Naive B cell (primary cell): Measurements from ENCODE around the gene SSU72. TPM values are rescaled to one million over a fixed set of nuclear protein-coding genes. Genes with fewer than 3 reads are reported as not detected.

Source experiments
- ATAC-seq, 2 donors: fragments of 150-1000 bp; cut with Tn5 transposase; 2 replicates each; pipeline ENCODE4 v1.10.0; 2021; ENCODE audit warnings: low read depth in 2 of 2, mild to moderate bottlenecking in 2 of 2, moderate library complexity in 2 of 2
- DNase-seq: peaks from one replicate; pipeline ENCODE4 v3.0.0; 2022
- H3K27ac Mint-ChIP-seq, 6 donors: one replicate each; pipeline ENCODE4 v1.8.0; 2020 to 2022; ENCODE audit warnings: mild to moderate bottlenecking in 6 of 6, mixed read lengths in 6 of 6, moderate library complexity in 5 of 6, inconsistent platforms in 2 of 6
- H3K27me3 Mint-ChIP-seq, 3 donors: one replicate each; pipeline ENCODE4 v1.8.0; 2021 to 2022; ENCODE audit warnings: mixed read lengths in 3 of 3, mild to moderate bottlenecking in 1 of 3
- H3K36me3 Mint-ChIP-seq, 2 donors: one replicate each; pipeline ENCODE4 v1.8.0; 2020 to 2022; ENCODE audit warnings: mixed read lengths in 2 of 2, inconsistent platforms in 1 of 2, mild to moderate bottlenecking in 1 of 2
- H3K4me1 Mint-ChIP-seq, 3 donors: one replicate each; pipeline ENCODE4 v1.8.0; 2020 to 2022; ENCODE audit warnings: mixed read lengths in 3 of 3, inconsistent platforms in 1 of 3, mild to moderate bottlenecking in 1 of 3, moderate library complexity in 1 of 3
- H3K4me3 Mint-ChIP-seq, 8 donors: one replicate each; pipeline ENCODE4 v1.8.0; 2020 to 2022; ENCODE audit warnings: mild to moderate bottlenecking in 8 of 8, mixed read lengths in 8 of 8, moderate library complexity in 8 of 8, inconsistent platforms in 2 of 8
- H3K9me3 Mint-ChIP-seq, 7 donors: one replicate each; pipeline ENCODE4 v1.8.0; 2020 to 2022; ENCODE audit warnings: mixed read lengths in 7 of 7, mild to moderate bottlenecking in 5 of 7, inconsistent platforms in 2 of 7, moderate library complexity in 1 of 7
- polyA plus RNA-seq, 6 donors: library from polyadenylated mRNA; unstranded; fragments of 300-500 nt; fragmentation: Illumina TruSeq; gene quantifications; one replicate each; pipeline ENCODE4 v1.2.3, GENCODE V29; 2021; ENCODE audit warnings: low read depth in 6 of 6

SSU72 gene
- polyA plus RNA-seq, 6 donors from 2014 or later, result 165 to 257 (median 213) TPM

DNA sequence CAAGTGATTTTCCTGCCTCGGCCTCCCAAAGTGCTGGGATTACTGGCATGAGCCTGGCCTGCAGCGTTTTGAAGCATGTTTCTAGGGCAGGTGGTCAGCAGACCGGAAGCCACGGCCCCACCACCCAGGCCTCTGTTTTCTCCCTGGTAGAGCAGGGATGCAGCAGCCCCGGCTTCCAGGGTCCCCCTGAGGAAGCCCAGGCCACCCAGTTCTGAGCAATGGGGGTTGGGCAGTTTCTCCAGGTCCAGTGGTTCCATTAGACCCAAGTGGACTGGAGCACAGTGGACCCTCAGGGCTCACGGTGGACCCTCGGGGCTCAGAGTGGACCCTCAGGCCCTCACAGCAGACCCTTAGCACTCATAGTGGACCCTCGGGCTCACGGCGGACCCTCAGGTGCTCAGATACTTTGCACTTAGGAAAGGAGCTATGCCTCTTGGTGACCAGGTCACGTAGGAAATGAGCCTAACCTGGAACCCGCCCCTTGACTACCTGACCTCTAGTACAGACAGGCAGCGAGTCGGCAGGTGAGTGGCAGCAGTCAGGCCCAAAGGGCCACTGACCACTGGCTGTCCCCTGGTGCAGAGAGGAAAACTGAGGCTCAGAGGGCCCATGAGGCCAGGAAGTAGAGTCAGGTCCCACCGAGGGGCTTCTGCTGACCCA is 29.8 kb upstream of the SSU72 start:
- H3K9me3 Mint-ChIP-seq, result no peaks in the 10 kb centered on the region
- no peaks in the 10 kb centered on the region for H3K36me3 Mint-ChIP-seq
- DNase-seq (no peak), ATAC-seq (no peak)
- peaks cover 0 to 5% (median 4%) of the 10 kb centered on the region in 3 donors for H3K27me3 Mint-ChIP-seq
- peak overlapping the region in 3 of 8 donors; percentile 28 to 66 (median 32) for H3K4me3 Mint-ChIP-seq
- H3K4me1 Mint-ChIP-seq, result peaks cover 24 to 28% (median 26%) of the 10 kb centered on the region in 3 donors
- peak overlapping the region in 3 of 6 donors; percentile 62 to 91 (median 88) for H3K27ac Mint-ChIP-seq

DNA sequence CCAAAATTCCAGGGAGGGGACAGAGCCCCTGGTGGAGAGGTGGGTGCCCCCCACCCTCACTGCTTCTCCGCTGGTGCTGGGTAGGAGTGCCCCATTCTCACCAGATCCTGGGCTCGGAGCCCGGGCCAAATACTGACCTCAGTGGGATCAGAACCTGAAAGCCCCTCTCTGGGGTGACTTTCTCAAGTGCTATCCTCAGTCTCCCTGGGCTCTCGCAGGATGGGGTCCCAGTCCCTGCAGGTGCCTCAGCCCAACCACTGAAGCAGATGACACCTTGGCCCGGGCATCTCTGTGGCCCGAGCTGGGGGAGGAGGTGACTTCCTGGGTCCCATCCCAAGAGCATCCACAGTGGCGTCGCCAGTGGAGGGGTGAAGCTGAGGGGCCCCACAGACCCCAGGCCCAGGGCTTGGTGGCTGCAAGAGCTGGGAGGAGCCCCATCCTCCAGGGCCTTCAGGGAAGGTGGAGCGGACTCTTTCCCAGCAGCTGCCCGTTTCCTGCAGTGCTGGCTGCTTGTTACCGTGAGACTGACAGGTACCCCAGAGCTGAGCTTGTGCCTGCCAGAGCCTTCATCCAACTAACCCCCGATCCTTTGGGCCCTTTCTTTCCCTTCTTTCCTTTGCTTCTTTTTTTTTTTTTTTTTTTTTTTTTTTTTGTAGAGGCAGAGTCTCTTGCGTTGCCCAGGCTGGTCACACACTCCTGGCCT is 29.2 kb upstream of the SSU72 start:
- no peaks in the 10 kb centered on the region for H3K36me3 Mint-ChIP-seq
- peaks cover 28 to 31% (median 29%) of the 10 kb centered on the region in 3 donors for H3K4me1 Mint-ChIP-seq
- peak overlapping the region in 2 of 8 donors; percentile 32 to 36 for H3K4me3 Mint-ChIP-seq
- H3K27ac Mint-ChIP-seq, result peak overlapping the region in 2 of 6 donors; percentile 88 to 91
- DNase-seq (no peak), ATAC-seq (no peak)
- H3K27me3 Mint-ChIP-seq, result peaks cover 3 to 9% (median 4%) of the 10 kb centered on the region in 3 donors
- H3K9me3 Mint-ChIP-seq, result no peaks in the 10 kb centered on the region

DNA sequence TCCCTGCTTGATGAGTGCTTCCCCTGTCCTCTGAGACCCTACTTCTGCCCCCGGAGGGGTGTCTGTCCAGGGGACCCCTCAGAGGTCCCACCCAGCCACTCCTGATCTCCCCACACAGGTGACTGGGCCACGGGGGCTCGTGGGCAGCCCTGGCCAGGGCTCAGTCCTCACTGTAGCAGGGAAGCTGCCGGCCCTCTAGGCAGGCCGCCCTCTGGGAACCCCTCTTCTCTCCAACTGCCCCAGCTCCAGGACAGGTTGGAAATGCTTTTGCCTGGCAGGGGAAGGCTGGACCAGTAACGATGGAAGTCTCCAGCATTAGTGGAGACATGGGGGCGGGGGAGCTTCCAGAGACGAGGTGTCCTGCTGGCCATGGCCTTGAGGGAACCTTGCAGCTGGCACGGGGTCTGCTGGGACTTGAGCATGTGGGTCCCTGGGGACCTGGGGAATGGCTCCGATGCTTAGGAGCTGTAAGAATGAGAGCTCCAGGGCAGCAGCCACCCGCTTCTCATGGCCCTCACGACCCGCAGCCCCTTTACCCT is 28.4 kb upstream of the SSU72 start:
- H3K27me3 Mint-ChIP-seq, result peaks cover 4 to 13% (median 5%) of the 10 kb centered on the region in 3 donors
- H3K4me3 Mint-ChIP-seq, result peak overlapping the region in 3 of 8 donors; percentile 8 to 67 (median 59)
- no peak for ATAC-seq
- H3K27ac Mint-ChIP-seq, result peak overlapping the region in 2 of 6 donors; percentile 42 to 49
- H3K4me1 Mint-ChIP-seq, result peaks cover 30 to 32% (median 31%) of the 10 kb centered on the region in 3 donors
- no peaks in the 10 kb centered on the region for H3K9me3 Mint-ChIP-seq
- no peaks in the 10 kb centered on the region for H3K36me3 Mint-ChIP-seq
- DNase-seq, result no peak

DNA sequence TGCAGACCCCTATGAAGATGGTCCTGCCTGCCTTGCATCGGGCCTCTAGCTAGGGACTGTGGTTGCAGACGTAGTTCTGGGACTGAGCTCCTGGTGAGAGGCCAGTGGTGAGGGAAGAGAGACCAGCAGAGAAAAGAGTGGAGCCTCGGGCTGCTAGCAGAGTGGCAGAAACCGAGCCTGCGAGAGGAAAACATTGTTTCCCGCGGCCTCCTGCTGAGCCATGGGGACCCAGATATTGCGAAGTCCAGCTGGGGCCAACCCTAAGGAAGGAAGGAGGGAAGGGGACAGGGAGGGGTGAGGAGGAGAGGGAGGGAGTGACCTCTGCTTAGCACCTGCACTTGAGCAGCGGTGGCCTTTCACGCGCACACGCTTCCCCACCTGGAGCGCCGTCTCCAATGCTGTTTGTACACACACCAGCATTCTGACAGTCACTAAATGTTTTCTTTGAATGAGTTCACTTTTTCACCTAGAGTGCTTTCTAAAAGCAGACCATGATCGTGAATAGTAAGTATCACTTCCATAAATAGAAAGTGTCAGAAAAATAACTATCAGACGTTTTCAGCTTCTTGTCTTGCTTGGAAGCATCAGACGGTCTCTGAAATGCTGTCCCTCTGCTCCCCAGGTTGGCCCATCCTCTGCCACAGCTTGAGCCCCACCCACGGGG is 27.8 kb upstream of the SSU72 start:
- H3K36me3 Mint-ChIP-seq, result no peaks in the 10 kb centered on the region
- peak overlapping the region in 6 of 8 donors; percentile 8 to 67 (median 38) for H3K4me3 Mint-ChIP-seq
- H3K27me3 Mint-ChIP-seq, result peaks cover 4 to 18% (median 5%) of the 10 kb centered on the region in 3 donors
- H3K9me3 Mint-ChIP-seq, result no peaks in the 10 kb centered on the region
- peaks cover 25 to 28% (median 27%) of the 10 kb centered on the region in 3 donors for H3K4me1 Mint-ChIP-seq
- ATAC-seq, result peak in 1 of 2 donors; percentile 19
- DNase-seq, result no peak
- H3K27ac Mint-ChIP-seq, result peak overlapping the region in 4 of 6 donors; percentile 11 to 53 (median 46)

DNA sequence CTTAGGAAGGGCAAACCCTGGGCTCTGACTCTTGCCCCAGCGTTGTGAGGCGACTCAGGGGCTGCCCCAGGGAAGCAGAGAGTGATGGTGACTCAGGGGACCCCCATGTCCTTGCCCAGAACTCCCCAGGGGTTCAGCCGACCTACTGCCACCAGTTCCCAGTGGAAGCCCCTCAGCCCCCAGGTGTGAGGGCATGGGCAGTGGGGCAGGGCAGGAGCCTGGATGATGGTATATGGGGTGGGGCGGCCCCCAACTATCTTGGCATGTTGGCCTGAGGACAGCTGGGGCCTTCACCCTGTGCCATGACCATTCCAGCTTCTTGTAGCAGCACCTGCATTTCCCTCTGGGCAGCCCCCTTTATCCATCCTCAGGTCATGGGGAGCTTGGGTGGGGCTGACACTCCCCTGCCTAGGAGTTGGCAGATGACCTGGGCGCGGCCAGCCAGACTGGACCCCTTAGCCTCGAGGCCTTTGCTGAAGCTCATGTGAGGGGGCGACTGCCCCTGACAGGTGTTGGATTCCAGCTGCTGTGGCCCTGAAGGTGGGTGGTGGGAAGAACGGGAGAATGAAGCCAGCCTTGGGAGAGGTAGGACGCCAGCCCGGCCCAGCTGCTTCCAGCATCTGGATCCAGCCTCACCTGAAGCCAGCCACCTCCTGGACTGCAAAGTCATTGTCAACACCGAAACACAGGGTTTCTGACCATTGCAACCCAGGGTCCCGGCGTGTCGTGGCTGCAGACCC is 27.1 kb upstream of the SSU72 start:
- peaks cover 18 to 23% (median 21%) of the 10 kb centered on the region in 3 donors for H3K4me1 Mint-ChIP-seq
- DNase-seq (no peak), ATAC-seq (no peak)
- H3K27ac Mint-ChIP-seq, result peak overlapping the region in 1 of 6 donors; percentile 53
- H3K36me3 Mint-ChIP-seq, result no peaks in the 10 kb centered on the region
- H3K4me3 Mint-ChIP-seq, result peak overlapping the region in 6 of 8 donors; percentile 24 to 75 (median 46)
- H3K9me3 Mint-ChIP-seq, result no peaks in the 10 kb centered on the region
- H3K27me3 Mint-ChIP-seq, result peaks cover 4 to 18% (median 5%) of the 10 kb centered on the region in 3 donors

DNA sequence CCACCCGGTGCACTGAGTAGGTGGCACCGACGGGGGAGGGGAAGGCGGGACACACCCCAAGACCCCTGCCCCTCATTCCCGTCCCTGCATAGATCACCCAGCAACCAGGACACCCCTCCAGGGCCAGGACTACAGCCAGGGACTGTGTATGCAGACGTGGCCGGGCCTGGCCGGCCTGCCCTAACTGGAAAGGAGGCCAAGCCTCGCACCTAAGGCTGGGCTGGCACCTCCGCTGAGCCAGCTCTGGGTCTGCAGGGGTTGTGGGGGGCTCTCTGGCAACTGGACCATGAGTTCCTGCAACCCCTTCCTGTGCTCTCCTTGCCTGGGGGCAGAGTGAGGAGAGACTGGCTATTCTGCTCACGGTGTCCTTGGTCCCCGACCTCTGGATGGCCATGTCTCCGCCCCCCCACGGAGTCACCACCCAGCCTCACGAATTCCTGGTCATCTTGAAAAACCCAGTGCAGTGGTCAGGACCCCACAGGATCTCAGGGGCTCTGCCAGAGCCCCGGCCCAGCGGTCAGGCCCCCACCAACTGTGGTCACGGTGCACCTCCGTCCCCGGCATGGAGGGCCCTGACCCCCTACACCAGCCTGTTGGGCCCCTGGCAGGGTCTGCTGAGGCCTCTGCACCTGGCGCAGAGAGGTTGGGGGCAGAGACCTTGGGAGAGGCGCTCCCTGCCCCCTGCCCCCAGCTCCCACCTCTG is 26.3 kb upstream of the SSU72 start:
- H3K27ac Mint-ChIP-seq, result no peak overlapping the region
- ATAC-seq (no peak), DNase-seq (no peak)
- H3K4me3 Mint-ChIP-seq, result peak overlapping the region in 7 of 8 donors; percentile 56 to 83 (median 73)
- peaks cover 16 to 22% (median 19%) of the 10 kb centered on the region in 3 donors for H3K4me1 Mint-ChIP-seq
- H3K9me3 Mint-ChIP-seq, result no peaks in the 10 kb centered on the region
- peaks cover 4 to 18% (median 5%) of the 10 kb centered on the region in 3 donors for H3K27me3 Mint-ChIP-seq
- no peaks in the 10 kb centered on the region for H3K36me3 Mint-ChIP-seq

GRCh38 chr1:1599935-1600860 is 25.5 kb upstream of the SSU72 start, which contains the start of gene FNDC10:
Gene FNDC10, minus strand, starts transcription at chr1:1600135. Its CDS starts 120 bp downstream, at chr1:1600015.
- H3K27ac Mint-ChIP-seq, result peak within 1 kb of the TSS in 2 of 6 donors; percentile 56 to 88
- H3K9me3 Mint-ChIP-seq, result no peaks in the 10 kb centered on the region
- H3K4me1 Mint-ChIP-seq, result peaks cover 16 to 22% (median 19%) of the 10 kb centered on the region in 3 donors
- DNase-seq (no peak), ATAC-seq (no peak)
- H3K4me3 Mint-ChIP-seq, result peak within 1 kb of the TSS; percentile 73 to 92 (median 81)
- no peaks in the 10 kb centered on the region for H3K36me3 Mint-ChIP-seq
- peaks cover 4 to 18% (median 5%) of the 10 kb centered on the region in 3 donors for H3K27me3 Mint-ChIP-seq

DNA sequence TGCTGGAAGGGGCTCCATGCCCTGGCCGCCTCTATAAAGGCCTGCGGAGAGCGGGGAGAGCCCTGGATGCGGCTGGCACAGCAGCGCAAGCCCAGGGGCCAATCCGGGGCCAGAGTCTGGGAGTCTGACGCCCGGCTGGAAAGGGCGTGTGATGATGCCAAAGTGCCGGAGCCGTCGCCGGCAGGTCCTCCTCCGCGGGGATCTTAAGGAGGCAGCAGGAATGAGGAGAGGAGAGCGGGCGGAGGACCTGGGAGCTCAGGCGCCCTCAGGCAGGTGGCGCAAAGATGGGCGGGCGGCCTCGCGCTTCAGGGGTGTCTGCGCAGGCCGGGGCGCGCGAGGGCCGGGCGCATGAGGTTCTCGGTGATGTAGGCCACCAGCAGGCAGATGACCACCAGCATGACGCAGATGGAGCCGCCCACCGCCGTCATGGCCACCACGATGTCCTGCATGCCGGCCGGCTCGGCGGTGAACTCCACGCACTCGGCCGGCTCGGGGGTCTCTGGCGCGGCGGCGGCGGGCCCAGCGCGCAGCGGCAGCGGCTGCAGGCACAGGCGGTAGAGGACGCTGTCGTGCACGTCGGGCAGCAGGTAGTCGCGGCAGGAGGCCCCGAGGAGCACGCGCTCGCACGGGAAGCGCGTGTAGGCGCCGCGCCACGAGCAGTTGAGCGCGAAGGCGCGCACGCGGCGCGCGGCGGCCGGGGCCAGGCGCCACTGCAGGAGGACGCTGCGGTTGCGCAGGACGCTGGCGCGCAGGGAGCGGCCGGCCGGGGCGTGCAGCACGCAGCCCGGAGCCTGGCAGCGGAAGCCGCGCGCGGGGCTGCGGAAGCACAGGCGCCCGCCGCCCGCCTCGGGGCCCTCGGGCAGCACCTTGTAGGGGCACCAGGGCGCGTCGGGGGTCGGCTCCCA is 24.6 kb upstream of the SSU72 start:
- ATAC-seq (peak; percentile 42 to 44), DNase-seq (peak; percentile 37)
- Mint-ChIP-seq H3K27me3 (peaks cover 4 to 18% (median 5%) of the 10 kb centered on the region in 3 donors), H3K36me3 (no peaks in the 10 kb centered on the region), H3K27ac (peak overlapping the region in 3 of 6 donors; percentile 56 to 88 (median 82)), H3K9me3 (no peaks in the 10 kb centered on the region), H3K4me3 (peak overlapping the region in 7 of 8 donors; percentile 73 to 92 (median 81)), H3K4me1 (peaks cover 16 to 19% (median 16%) of the 10 kb centered on the region in 3 donors)

DNA sequence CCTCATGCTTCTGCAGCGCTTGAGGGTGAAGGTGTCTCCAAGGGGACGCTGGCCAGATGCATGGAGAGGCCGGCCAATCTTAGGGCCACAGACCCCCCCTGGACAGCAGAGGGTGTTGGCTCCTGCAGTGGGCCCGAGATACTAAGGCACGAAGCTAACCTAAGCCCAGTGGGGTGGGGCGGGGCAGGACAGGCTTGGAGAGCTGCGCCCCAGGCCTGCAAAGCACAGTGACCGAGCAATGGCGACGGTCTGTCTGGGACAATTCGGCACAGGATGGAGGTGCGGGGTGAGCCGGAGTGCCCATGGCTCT is 24.0 kb upstream of the SSU72 start:
- H3K4me1 Mint-ChIP-seq, result peaks cover 16 to 19% (median 16%) of the 10 kb centered on the region in 3 donors
- peak overlapping the region in 3 of 6 donors; percentile 82 to 88 (median 83) for H3K27ac Mint-ChIP-seq
- no peak for ATAC-seq
- peaks cover 4 to 18% (median 5%) of the 10 kb centered on the region in 3 donors for H3K27me3 Mint-ChIP-seq
- no peaks in the 10 kb centered on the region for H3K36me3 Mint-ChIP-seq
- no peaks in the 10 kb centered on the region for H3K9me3 Mint-ChIP-seq
- H3K4me3 Mint-ChIP-seq, result peak overlapping the region; percentile 12 to 92 (median 81)
- DNase-seq, result no peak

- DNase-seq, result no peak
- peak overlapping the region in 1 of 6 donors; percentile 26 for H3K27ac Mint-ChIP-seq
- H3K36me3 Mint-ChIP-seq, result no peaks in the 10 kb centered on the region
- peaks cover 4 to 18% (median 5%) of the 10 kb centered on the region in 3 donors for H3K27me3 Mint-ChIP-seq
- peak overlapping the region; percentile 12 to 81 (median 76) for H3K4me3 Mint-ChIP-seq
- no peaks in the 10 kb centered on the region for H3K9me3 Mint-ChIP-seq
- H3K4me1 Mint-ChIP-seq, result peaks cover 16 to 19% (median 16%) of the 10 kb centered on the region in 3 donors
- no peak for ATAC-seq
Observed at GRCh38 chr1:1598051-1598719, 23.5 kb upstream of the SSU72 start.
